HG03045 (cell line): ENCODE results near the gene IWS1.
"Not testable (repeated sequence)": the region's sequence is repeated elsewhere in the genome, so short reads cannot be mapped to it uniquely, and the experiment has no call there.

Experiments
- ATAC-seq: cut with Tn5 transposase; IDR thresholded peaks from one replicate; pipeline ENCODE4 v1.9.1; 2021; ENCODE audit warnings: mild to moderate bottlenecking, moderate library complexity; ENCODE audit not compliant: unreplicated experiment

IWS1 gene

DNA sequence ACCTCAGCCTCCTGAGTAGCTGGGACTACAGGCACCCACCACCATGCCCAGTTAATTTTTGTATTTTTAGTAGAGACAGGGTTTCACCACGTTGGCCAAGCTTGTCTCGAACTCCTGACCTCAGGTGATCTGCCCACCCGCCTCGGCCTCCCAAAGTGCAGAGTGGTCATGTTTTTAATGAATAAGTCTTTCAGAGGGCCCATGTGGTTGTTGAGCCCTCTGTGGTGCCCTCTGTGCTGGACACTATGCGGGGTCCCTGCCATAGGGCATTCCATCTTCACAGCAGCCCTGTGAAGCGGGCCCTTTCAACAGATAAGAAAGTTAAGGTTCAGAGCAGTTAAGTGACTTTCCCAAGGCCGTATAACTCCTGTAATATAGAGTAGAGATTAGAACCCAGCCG, 35.1 kb upstream of the IWS1 start:
- ATAC-seq = no peak

GRCh38 chr2:127560931-127561280, 34.6 kb upstream of the IWS1 start:
- ATAC-seq = no peak

- no peak for ATAC-seq
Observed at GRCh38 chr2:127560201-127560930, 34.1 kb upstream of the IWS1 start.

DNA sequence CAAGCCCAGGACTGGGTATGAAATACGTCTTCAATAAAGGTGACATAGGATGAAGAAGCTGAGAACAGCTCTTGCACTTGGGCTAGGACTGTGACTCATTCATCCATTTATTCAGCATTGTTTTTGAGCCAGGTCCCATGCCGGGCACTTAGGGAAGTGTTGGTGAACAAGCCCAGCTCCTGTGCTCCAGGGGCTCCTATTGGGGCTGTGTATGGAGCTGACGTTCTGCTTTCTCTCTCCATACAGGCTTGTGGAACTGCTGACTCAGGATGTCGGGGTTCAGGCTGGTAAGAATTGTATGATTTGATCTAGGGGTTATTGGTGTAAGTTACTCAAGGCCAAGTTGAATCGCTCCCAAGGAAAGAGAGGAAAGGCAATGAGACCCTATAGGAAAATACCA, 33.2 kb upstream of the IWS1 start:
- no peak for ATAC-seq

DNA sequence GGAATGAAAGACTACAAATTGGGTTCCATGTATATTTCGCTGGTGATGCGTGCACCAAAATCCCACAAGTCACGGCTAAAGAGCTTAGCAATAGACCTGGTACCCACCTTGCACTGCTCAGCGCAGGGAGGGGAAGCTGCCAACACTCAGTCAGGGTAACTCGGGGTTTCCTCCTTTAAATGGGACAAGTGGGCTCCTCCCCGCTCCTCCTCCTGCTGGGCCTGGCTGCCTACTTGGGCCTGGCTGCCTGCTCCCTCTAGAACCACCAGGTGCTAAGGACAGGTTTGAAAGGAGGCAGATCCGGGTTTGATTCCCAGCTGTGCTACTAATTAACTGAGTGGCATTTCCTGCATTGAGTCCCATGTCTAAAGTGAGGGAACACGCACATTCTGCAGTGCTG, 32.6 kb upstream of the IWS1 start:
- no peak for ATAC-seq

- ATAC-seq = no peak
Observed at GRCh38 chr2:127552846-127553245, 26.6 kb upstream of the IWS1 start.

DNA sequence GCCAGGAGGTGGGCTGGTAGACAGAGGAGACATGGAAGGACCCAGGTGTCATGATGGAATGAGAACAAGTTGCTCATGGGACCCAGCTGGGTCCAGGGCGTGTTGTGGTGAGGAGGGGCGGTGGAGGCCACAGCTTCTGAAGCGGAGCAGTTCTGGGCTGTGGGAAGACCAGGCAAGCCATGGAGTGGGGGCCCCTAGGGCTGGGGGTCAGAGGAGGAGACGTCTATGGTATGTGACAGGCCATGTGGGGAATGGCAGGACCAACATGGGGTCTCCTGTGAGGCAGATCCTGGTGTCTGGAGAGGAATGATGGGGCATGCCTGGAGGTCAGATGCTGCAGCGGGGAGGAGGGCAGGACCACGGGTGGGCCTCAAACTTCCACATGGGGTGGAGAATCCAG, 26.0 kb upstream of the IWS1 start:
- no peak for ATAC-seq

DNA sequence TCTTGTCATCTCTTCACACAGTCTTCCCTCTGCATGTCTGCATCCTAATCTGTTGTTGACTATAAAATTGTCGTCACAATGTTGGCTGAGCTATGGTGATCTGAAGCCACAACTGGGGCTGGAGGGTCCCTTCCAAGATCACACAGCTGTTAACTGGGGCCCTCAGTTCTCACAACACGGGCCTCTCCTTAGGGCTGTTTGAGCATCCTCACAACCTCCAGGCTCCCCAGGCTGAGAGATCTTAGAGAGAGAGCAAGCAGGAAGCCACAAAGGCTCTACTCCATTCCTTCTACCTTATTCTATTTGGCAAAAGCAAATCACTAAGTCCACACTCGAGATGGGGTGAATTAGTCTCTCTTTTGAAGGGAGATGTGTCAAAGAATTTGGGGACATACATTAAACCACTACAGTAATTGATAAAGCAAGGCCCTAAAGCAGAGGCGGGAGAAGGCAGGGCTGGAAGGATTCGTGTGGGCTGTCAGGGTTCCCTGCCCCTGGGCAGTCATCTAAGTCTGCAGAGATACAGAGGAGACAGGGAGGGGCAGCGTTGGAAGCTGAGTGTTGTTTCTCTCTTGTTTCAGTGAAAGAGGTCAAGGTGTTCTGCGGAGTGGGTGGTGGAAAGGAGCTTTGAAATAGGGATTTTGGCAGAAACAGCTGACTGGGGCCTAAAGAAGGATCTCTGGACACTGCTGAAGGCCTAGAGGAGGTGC, 25.1 kb upstream of the IWS1 start:
- ATAC-seq = no peak

- ATAC-seq = no peak
Observed at GRCh38 chr2:127546797-127547196, 20.5 kb upstream of the IWS1 start.

DNA sequence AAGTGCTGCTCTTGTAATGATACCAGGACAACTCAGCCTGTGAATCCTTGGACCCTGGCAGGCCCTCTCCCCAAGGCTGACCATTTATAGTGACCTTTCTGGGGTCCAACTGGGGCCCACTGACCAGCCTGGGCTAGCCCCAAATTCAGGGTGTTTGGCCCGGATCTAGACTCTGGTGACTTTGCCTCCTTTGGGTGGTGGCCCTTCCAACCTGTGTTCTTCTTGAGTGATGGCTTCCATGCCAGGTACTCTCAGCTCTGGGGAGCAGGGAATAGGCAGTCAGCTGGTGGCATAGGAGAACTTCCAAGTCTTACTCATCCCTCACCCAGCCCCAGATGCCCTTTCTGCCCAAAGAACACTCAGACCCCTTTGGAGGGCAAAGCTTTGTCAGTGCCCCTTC, 19.5 kb upstream of the IWS1 start:
- no peak for ATAC-seq

- ATAC-seq = no peak
Observed at GRCh38 chr2:127545189-127545588, 18.9 kb upstream of the IWS1 start.

- ATAC-seq = not testable (repeated sequence)
Observed at GRCh38 chr2:127543013-127543501, 16.8 kb upstream of the IWS1 start.

DNA sequence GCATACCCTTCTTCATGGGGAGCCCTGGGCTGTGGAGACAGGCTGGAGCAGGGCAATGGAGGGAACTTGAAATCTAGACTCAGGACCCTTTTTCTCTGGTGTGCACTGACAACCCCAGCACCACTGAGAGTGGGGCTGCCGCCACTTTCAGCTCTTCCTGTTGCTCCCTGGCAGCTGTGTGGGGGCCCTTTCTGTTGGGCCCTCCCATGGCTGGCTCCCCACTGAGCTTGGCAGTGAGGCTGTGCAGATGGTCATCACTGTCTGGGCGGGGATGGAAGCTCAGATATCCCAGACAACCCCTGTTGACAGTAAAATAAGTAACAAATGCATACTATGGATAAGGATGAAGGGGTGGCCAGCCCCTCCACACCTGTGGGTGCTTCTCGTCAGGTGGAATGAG, 15.9 kb upstream of the IWS1 start:
- no peak for ATAC-seq

DNA sequence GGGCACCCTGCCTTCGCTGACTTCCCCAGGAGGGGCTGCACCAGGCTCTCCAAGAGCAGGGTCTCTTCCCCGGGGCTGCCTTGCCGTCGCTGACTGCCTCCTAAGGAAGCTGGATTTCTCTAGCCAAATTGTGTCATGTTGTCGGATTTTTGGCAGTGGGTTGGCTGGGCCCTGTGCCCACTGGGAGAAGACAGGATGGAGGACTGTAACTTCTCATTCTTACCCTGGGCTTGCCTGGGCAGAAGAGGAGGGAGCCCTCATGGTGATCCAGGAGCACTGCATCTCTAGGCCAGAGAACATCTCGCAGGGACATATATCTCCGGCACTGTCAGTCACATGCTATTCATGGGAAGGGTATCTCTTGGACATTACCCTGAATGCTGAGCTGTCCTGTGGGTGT, 15.5 kb upstream of the IWS1 start:
- no peak for ATAC-seq

- ATAC-seq = no peak
Observed at GRCh38 chr2:127537644-127538043, 11.4 kb upstream of the IWS1 start.

GRCh38 chr2:127536707-127537541, 10.6 kb upstream of the IWS1 start:
- no peak for ATAC-seq

- no peak for ATAC-seq
Observed at GRCh38 chr2:127535918-127536317, 9.6 kb upstream of the IWS1 start.

DNA sequence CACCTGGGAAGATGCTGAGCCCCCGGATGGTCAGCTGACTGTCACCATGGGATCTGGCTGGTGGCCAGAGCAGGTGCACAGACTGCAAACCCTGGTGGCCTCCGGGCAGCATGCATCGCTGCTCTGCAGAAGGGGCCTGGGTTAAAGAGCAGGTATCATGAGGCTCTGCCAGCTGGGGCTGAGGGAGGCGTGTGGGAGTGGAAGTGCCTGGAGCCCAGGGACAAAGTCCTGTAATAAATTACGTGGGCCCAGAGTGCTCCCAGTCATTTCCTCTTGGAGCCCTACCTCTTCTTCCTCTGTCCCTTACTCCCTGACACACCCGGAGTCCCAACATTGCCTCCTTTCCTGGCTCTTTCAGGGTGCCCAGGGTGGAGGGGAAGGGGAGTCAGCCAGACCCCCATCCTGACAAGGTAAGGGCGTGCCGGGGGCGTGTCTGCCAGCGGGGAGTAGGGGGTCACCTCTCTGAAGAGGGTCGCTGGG, 9.2 kb upstream of the IWS1 start, which contains the start of gene MYO7B:
TSS of gene MYO7B (plus strand) at position 262 of the 480 bp plus-strand sequence. CDS start 24,040 bp downstream, outside the sequence.
- ATAC-seq = no peak

DNA sequence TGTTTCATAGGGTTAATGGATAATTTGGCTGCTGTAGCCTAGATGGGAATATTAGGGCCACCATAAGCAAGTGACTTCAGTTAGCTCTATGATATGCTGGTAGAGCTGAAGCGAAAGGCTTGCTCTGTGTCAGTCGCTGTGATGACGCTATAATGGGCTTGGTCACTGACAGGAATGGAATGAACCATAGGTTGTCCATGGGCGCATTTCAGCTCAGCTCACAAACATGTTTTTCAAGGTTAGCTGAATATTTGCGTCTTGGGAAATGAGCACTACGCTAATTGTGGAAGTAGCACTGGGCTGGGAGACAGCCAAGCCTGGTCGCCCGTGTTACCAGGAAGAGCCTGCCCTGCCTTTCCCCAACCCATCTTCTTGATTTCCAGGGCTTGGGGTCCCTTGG, 6.0 kb upstream of the IWS1 start:
- ATAC-seq = no peak

DNA sequence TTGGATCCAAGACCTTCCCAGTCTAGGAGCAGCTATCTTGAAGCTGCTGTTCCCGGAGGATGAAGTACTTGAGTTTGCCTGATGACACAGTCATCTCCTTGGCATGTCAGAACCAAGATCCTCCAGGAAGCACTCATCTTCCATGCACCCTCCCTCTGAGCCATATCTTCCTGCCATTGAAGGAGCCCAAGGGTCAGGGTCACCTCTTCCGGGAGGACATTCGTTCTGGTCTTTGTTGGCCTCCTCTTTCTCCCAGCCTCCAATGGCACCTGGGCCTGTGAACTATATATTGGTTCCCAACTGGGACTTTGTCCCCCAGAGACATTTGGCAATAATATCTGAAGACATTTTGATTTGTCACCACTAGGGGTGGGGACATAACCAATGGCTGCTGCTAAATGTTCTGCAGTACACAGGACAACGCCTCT, 4.9 kb upstream of the IWS1 start:
- no peak for ATAC-seq
